GM23338 (cell line): Measurements from ENCODE around the gene TYW3. TPM values are rescaled to one million over a fixed set of nuclear protein-coding genes. Genes with fewer than 3 reads are reported as not detected.

Experiments
- CREB1 ChIP-seq: fragments of 250-450 bp; sonication (Bioruptor Pico); IDR thresholded peaks from 2 replicates; pipeline ENCODE4 v1.5.0; 2020; ENCODE audit warnings: low read depth, mild to moderate bottlenecking, moderate library complexity
- EZH2 ChIP-seq: fragments of 200-600 bp; sonication (generic); IDR thresholded peaks from one replicate; pipeline ENCODE4 v1.8.0; 2017; ENCODE audit warnings: antibody characterized with exemption, mild to moderate bottlenecking, low read depth; ENCODE audit not compliant: unreplicated experiment
- POLR2AphosphoS5 ChIP-seq: IDR thresholded peaks from 2 replicates; pipeline ENCODE4 v1.6.1; 2016; ENCODE audit warnings: antibody characterized with exemption, low read depth
- STAT1 ChIP-seq: IDR thresholded peaks from one replicate; pipeline ENCODE4 v1.6.1; 2016; ENCODE audit warnings: antibody characterized with exemption; ENCODE audit not compliant: unreplicated experiment
- ZNF114 ChIP-seq: fragments of 250-450 bp; sonication (Bioruptor Pico); IDR thresholded peaks from 2 replicates; pipeline ENCODE4 v1.5.0; 2020; ENCODE audit warnings: mild to moderate bottlenecking, moderate library complexity
- ZNF331 ChIP-seq: fragments of 250-450 bp; sonication (Bioruptor Pico); IDR thresholded peaks from 2 replicates; pipeline ENCODE4 v1.5.0; 2020; ENCODE audit warnings: low read depth, mild to moderate bottlenecking, moderate library complexity
- ZNF462 ChIP-seq: fragments of 250-450 bp; sonication (Bioruptor Pico); IDR thresholded peaks from 2 replicates; pipeline ENCODE4 v1.5.0; 2020; ENCODE audit warnings: mild to moderate bottlenecking, moderate library complexity
- polyA plus RNA-seq: library from polyadenylated mRNA; unstranded; fragments of >200 nt; fragmentation: Nextera tagmentation; extraction: Ambion mirVana; gene quantifications from 2 replicates; pipeline ENCODE4 v1.2.1, GENCODE V29; 2016
- total RNA-seq: library from RNA; depleted of rRNA; stranded (reverse); fragments of >200 nt; shearing (Covaris generic); gene quantifications from 2 replicates; pipeline ENCODE4 v1.2.3, GENCODE V29; 2014
- TF ChIP-seq, protein P1 (sequence below): IDR thresholded peaks from one replicate; pipeline ENCODE4 v1.6.1; 2018; ENCODE audit warnings: antibody characterized with exemption; ENCODE audit not compliant: unreplicated experiment

Gene TYW3
- total and polyA plus RNA-seq, 2 experiments from 2014 or later = 29.6 to 66.8 TPM

DNA sequence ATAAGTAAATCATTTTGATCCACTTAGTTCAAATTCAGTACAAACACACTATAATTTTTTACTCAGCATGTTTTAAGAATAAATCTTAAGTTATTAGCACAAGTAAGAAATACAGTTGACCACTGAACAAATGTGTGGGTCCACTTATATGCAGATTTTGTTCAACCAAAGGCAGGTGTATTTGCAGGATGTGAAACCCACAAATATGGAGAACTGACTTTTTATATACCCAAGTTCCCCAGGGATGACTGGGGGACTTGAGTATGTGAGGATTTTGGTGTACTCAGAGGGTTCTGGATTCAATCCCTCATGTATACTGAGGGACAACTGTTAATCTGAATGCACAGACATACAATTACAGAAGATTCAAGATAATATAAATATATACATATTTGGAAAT lies 33.6 kb upstream of the TYW3 start (continued):
- no peak for TF ChIP-seq ZNF462 (CRISPR knock-in tag)
- TF ChIP-seq ZNF331 (CRISPR knock-in tag) = no peak
- TF ChIP-seq POLR2AphosphoS5 = no peak
- no peak for TF ChIP-seq EZH2
- TF ChIP-seq CREB1 (CRISPR knock-in tag) = no peak
- TF ChIP-seq, protein P1, sequence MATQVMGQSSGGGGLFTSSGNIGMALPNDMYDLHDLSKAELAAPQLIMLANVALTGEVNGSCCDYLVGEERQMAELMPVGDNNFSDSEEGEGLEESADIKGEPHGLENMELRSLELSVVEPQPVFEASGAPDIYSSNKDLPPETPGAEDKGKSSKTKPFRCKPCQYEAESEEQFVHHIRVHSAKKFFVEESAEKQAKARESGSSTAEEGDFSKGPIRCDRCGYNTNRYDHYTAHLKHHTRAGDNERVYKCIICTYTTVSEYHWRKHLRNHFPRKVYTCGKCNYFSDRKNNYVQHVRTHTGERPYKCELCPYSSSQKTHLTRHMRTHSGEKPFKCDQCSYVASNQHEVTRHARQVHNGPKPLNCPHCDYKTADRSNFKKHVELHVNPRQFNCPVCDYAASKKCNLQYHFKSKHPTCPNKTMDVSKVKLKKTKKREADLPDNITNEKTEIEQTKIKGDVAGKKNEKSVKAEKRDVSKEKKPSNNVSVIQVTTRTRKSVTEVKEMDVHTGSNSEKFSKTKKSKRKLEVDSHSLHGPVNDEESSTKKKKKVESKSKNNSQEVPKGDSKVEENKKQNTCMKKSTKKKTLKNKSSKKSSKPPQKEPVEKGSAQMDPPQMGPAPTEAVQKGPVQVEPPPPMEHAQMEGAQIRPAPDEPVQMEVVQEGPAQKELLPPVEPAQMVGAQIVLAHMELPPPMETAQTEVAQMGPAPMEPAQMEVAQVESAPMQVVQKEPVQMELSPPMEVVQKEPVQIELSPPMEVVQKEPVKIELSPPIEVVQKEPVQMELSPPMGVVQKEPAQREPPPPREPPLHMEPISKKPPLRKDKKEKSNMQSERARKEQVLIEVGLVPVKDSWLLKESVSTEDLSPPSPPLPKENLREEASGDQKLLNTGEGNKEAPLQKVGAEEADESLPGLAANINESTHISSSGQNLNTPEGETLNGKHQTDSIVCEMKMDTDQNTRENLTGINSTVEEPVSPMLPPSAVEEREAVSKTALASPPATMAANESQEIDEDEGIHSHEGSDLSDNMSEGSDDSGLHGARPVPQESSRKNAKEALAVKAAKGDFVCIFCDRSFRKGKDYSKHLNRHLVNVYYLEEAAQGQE = no peak
- TF ChIP-seq STAT1 = no peak
- TF ChIP-seq ZNF114 (CRISPR knock-in tag) = no peak
